ENCODE results near the gene CASP8AP2.

DNA sequence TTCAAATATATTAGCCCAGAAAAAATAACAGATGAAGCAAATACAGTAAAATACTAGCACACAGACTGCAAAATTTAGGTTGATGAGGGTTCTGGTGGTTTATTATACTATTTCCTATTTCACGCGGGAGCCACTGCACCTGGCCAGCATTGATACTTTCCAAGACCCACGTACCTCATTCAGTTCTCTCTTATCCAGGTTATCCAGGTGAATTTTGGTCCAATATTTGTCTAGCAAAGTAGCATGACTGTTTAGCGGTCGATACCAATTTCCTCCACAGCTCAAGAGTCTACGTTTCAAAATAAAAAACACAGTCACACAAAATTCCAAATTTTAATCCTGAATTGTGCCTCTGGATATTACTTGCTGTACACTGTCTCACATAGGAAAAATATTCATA, 44.8 kb upstream of the CASP8AP2 start:
- TF ChIP-seq, protein P1, sequence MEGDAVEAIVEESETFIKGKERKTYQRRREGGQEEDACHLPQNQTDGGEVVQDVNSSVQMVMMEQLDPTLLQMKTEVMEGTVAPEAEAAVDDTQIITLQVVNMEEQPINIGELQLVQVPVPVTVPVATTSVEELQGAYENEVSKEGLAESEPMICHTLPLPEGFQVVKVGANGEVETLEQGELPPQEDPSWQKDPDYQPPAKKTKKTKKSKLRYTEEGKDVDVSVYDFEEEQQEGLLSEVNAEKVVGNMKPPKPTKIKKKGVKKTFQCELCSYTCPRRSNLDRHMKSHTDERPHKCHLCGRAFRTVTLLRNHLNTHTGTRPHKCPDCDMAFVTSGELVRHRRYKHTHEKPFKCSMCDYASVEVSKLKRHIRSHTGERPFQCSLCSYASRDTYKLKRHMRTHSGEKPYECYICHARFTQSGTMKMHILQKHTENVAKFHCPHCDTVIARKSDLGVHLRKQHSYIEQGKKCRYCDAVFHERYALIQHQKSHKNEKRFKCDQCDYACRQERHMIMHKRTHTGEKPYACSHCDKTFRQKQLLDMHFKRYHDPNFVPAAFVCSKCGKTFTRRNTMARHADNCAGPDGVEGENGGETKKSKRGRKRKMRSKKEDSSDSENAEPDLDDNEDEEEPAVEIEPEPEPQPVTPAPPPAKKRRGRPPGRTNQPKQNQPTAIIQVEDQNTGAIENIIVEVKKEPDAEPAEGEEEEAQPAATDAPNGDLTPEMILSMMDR (IDR thresholded peaks at IDR 0.05) = no peak
- TF ChIP-seq EZH2 (IDR thresholded peaks at IDR 0.05) = no peak
